MM.1S (cell line): Measurements from ENCODE around the gene SLC25A20.

Experiments
- DNase-seq: peaks from one replicate; pipeline ENCODE4 v3.0.0-alpha.2; 2015
- H2AFZ ChIP-seq: fragments of 300-600 bp; sonication (generic); 2 replicates; pipeline ENCODE4 v1.6.0; 2016; ENCODE audit warnings: antibody characterized with exemption, low read length
- H3F3A ChIP-seq: fragments of 300-600 bp; sonication (generic); 2 replicates; pipeline ENCODE4 v1.6.1; 2016; ENCODE audit warnings: mild to moderate bottlenecking, antibody characterized with exemption, low read length, moderate library complexity, mixed read lengths; ENCODE audit not compliant: insufficient read depth
- H3K27ac ChIP-seq: fragments of 300-600 bp; sonication (generic); 2 replicates; pipeline ENCODE4 v1.5.1; 2016; ENCODE audit warnings: mild to moderate bottlenecking, low read length
- H3K27me3 ChIP-seq: fragments of 300-600 bp; sonication (generic); replicated peaks from 2 replicates; pipeline ENCODE4 v1.6.0; 2016; ENCODE audit warnings: low read length; ENCODE audit not compliant: insufficient read depth
- H3K36me3 ChIP-seq: fragments of 300-600 bp; sonication (generic); replicated peaks from 2 replicates; pipeline ENCODE4 v1.6.1; 2016; ENCODE audit warnings: mild to moderate bottlenecking, low read length, mixed read lengths; ENCODE audit not compliant: insufficient read depth
- H3K4me1 ChIP-seq: fragments of 300-600 bp; sonication (generic); 2 replicates; pipeline ENCODE4 v1.6.1; 2016; ENCODE audit warnings: low read length, mixed read lengths
- H3K4me2 ChIP-seq: fragments of 300-600 bp; sonication (generic); 2 replicates; pipeline ENCODE4 v1.6.0; 2016; ENCODE audit warnings: low read depth, low read length
- H3K4me3 ChIP-seq: fragments of 300-600 bp; sonication (generic); 2 replicates; pipeline ENCODE4 v1.5.1; 2016; ENCODE audit warnings: low read length, mixed read lengths
- H3K79me2 ChIP-seq: fragments of 300-600 bp; sonication (generic); 2 replicates; pipeline ENCODE4 v1.6.1; 2016; ENCODE audit warnings: mixed run types, low read length, mixed read lengths
- H3K9ac ChIP-seq: fragments of 300-600 bp; sonication (generic); 2 replicates; pipeline ENCODE4 v1.6.1; 2016; ENCODE audit warnings: low read length, mixed read lengths
- H3K9me2 ChIP-seq: fragments of 300-600 bp; sonication (generic); replicated peaks from 2 replicates; pipeline ENCODE4 v1.6.1; 2016; ENCODE audit warnings: mild to moderate bottlenecking, low read length, mixed read lengths; ENCODE audit not compliant: insufficient read depth
- H3K9me3 ChIP-seq: fragments of 300-600 bp; sonication (generic); replicated peaks from 2 replicates; pipeline ENCODE4 v1.6.1; 2016; ENCODE audit warnings: mild to moderate bottlenecking, low read length, mixed read lengths; ENCODE audit not compliant: insufficient read depth
- H4K20me1 ChIP-seq: fragments of 300-600 bp; sonication (generic); 2 replicates; pipeline ENCODE4 v1.6.1; 2016; ENCODE audit warnings: mild to moderate bottlenecking, low read length, moderate library complexity, mixed read lengths; ENCODE audit not compliant: insufficient read depth
- EZH2 ChIP-seq: fragments of 300-600 bp; sonication (generic); optimal IDR thresholded peaks from 2 replicates; pipeline ENCODE3; 2017; ENCODE audit warnings: low read depth, mild to moderate bottlenecking, antibody characterized with exemption, low read length, mixed read lengths
- EZH2phosphoT487 ChIP-seq: fragments of 300-600 bp; sonication (generic); IDR thresholded peaks from 2 replicates; pipeline ENCODE4 v1.6.1; 2018; ENCODE audit warnings: antibody characterized with exemption, low read length
- TF ChIP-seq, protein P1 (sequence below): fragments of 300-600 bp; sonication (generic); IDR thresholded peaks from 2 replicates; pipeline ENCODE4 v1.5.1; 2016; ENCODE audit warnings: antibody characterized with exemption, low read length, mixed read lengths

Gene SLC25A20

DNA sequence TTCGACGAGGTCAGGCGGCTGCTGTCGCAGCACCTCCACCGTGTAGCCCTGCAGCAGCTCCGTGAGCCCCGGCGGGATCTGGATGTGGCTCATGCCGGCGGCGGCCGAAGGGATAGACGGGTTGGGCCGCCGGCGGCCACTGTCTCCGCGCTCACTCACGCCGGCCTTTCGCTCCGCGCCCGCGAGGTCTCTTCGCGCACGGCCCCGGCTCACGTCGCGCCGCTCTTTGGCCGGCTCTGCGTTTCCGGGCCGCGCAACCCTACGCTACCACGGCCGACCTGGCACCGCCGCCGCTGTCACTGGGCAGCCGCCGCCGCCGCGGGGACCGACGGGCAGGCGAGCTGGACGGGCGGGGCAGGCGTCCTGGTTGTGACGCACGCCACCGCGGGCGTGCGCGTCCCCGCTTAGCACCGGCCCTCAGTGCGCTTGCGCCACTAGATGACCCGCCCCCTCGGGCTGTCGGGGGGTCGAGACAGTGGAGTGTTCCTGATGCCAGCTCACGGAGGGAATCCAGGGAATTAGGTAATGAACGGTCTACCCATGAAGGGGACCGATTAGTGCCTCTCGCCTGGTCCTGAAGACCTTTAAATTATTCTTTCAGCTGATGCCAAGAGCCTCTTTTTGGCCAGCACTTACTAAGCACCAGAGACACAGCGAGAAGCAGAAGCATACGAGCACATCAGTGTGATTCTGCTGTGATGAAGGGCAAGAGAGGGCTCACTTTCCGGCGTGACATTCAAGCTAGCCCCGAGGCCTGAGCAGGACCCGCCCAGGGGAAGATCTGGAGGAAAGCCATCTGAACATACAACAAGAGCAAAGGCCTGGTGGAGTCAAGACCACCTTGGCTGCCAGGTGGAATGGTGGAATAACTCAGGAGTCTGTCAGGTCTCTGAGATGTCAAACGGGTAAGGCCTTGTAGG is 50.9 kb downstream of the SLC25A20 start, which contains the start of gene PRKAR2A:
Gene PRKAR2A (minus strand): TSS at position 371 of the 920 bp plus-strand sequence. CDS start 278 bp downstream, at position 93.
- Histone ChIP-seq H4K20me1 (no peaks in the 10 kb centered on the region), H3K4me1 (no peaks in the 10 kb centered on the region; the same call in 1 of the 2 replicates), H2AFZ (peak within 1 kb of the TSS; percentile 77), H3K4me3 (peak within 1 kb of the TSS; percentile 97), H3K9me3 (no peaks in the 10 kb centered on the region), H3K9me2 (no peaks in the 10 kb centered on the region), H3K9ac (peak within 1 kb of the TSS; percentile 83), H3K79me2 (peaks cover 25% of the 10 kb centered on the region), H3K27me3 (no peaks in the 10 kb centered on the region), H3K27ac (peak within 1 kb of the TSS; percentile 68), H3K4me2 (peak within 1 kb of the TSS; percentile 92), H3F3A (peaks cover 13% of the 10 kb centered on the region; the same call in 1 of the 2 replicates), H3K36me3 (no peaks in the 10 kb centered on the region)
- TF ChIP-seq EZH2 (no peak), EZH2phosphoT487 (no peak)
- TF ChIP-seq, protein P1, sequence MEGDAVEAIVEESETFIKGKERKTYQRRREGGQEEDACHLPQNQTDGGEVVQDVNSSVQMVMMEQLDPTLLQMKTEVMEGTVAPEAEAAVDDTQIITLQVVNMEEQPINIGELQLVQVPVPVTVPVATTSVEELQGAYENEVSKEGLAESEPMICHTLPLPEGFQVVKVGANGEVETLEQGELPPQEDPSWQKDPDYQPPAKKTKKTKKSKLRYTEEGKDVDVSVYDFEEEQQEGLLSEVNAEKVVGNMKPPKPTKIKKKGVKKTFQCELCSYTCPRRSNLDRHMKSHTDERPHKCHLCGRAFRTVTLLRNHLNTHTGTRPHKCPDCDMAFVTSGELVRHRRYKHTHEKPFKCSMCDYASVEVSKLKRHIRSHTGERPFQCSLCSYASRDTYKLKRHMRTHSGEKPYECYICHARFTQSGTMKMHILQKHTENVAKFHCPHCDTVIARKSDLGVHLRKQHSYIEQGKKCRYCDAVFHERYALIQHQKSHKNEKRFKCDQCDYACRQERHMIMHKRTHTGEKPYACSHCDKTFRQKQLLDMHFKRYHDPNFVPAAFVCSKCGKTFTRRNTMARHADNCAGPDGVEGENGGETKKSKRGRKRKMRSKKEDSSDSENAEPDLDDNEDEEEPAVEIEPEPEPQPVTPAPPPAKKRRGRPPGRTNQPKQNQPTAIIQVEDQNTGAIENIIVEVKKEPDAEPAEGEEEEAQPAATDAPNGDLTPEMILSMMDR, result no peak
- peak; percentile 90 for DNase-seq

DNA sequence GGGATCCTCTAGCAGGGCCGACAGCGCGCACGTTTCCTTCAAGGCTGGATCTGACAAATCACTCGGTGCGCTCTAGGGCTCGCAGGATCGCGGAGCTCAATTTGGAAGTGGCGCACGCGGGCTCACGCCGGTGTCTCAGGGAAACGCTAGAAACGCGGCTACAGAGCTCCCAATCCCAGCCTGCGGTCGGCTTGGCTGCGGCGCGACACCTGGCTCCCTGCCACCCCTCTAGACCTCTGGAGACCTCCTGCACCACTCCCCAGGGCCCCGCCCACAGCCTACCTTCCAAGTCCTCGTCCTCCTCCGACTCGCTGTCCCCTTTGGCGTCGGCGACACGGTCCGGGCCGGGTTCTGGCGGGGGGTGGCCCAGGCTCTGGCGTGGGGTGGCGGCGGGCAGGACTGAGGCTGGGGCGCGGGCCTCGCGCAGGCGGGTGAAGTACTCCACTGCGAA is 51.6 kb downstream of the SLC25A20 start:
- peak overlapping the region; percentile 77 for H2AFZ ChIP-seq
- no peaks in the 10 kb centered on the region for H3K9me3 ChIP-seq
- H3K36me3 ChIP-seq, result no peaks in the 10 kb centered on the region
- DNase-seq, result peak; percentile 54
- H3K4me3 ChIP-seq, result peak overlapping the region; percentile 97
- TF ChIP-seq EZH2phosphoT487 (no peak), EZH2 (no peak)
- TF ChIP-seq, protein P1, result no peak
- H3K27ac ChIP-seq, result peak overlapping the region; percentile 68
- H3K4me1 ChIP-seq, result no peaks in the 10 kb centered on the region; the same call in 1 of the 2 replicates
- peak overlapping the region; percentile 83 for H3K9ac ChIP-seq
- H3K9me2 ChIP-seq, result no peaks in the 10 kb centered on the region
- peaks cover 13% of the 10 kb centered on the region; the same call in 1 of the 2 replicates for H3F3A ChIP-seq
- H3K27me3 ChIP-seq, result no peaks in the 10 kb centered on the region
- H3K4me2 ChIP-seq, result peak overlapping the region; percentile 92
- H3K79me2 ChIP-seq, result peaks cover 25% of the 10 kb centered on the region
- no peaks in the 10 kb centered on the region for H4K20me1 ChIP-seq

DNA sequence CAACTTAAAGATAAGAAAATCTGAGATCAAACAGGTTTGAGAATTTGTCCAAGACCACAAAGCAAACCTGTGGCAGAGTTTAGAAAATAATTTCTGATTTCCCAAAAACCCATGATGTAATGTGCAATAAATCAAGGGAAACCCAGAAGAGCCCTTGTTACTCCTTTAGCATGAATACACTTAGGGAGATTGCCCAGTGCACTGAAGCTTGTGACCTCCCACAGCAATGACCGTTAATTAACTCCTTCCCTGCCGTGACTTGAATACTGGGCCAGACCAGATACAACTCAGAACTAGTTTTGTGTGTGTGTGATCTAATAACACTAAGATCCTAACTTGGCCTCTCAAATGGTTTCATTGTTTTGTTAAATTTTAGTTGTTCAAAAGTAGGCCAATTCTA is 53.5 kb downstream of the SLC25A20 start:
- Histone ChIP-seq H3K4me3 (no peak overlapping the region), H3F3A (peaks cover 13% of the 10 kb centered on the region; the same call in 1 of the 2 replicates), H3K9me3 (no peaks in the 10 kb centered on the region), H3K4me2 (no peak overlapping the region), H3K27me3 (no peaks in the 10 kb centered on the region), H3K36me3 (no peaks in the 10 kb centered on the region), H3K9me2 (no peaks in the 10 kb centered on the region), H3K27ac (no peak overlapping the region), H2AFZ (no peak overlapping the region), H3K79me2 (peaks cover 35% of the 10 kb centered on the region), H3K9ac (no peak overlapping the region), H4K20me1 (no peaks in the 10 kb centered on the region), H3K4me1 (no peaks in the 10 kb centered on the region; the same call in 1 of the 2 replicates)
- TF ChIP-seq EZH2, result no peak
- no peak for TF ChIP-seq EZH2phosphoT487
- TF ChIP-seq, protein P1, result no peak
- no peak for DNase-seq
